Measurements from ENCODE around the gene PAGE4. TPM values are rescaled to one million over a fixed set of nuclear protein-coding genes. Genes with fewer than 3 reads are reported as not detected.

The PAGE4 gene
- total RNA-seq, 2 experiments from 2014 or later: not detected

- intact Hi-C loops (cut with micrococcal nuclease): no loop called here
- TF ChIP-seq, protein P1, sequence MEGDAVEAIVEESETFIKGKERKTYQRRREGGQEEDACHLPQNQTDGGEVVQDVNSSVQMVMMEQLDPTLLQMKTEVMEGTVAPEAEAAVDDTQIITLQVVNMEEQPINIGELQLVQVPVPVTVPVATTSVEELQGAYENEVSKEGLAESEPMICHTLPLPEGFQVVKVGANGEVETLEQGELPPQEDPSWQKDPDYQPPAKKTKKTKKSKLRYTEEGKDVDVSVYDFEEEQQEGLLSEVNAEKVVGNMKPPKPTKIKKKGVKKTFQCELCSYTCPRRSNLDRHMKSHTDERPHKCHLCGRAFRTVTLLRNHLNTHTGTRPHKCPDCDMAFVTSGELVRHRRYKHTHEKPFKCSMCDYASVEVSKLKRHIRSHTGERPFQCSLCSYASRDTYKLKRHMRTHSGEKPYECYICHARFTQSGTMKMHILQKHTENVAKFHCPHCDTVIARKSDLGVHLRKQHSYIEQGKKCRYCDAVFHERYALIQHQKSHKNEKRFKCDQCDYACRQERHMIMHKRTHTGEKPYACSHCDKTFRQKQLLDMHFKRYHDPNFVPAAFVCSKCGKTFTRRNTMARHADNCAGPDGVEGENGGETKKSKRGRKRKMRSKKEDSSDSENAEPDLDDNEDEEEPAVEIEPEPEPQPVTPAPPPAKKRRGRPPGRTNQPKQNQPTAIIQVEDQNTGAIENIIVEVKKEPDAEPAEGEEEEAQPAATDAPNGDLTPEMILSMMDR (IDR thresholded peaks at IDR 0.05): no peak
- ATAC-seq (no peak), DNase-seq (no peak)
- CTCF ChIA-PET: no interaction called here
- Mint-ChIP-seq H3K27ac (no peak overlapping the region), H3K9me3 (no peaks in the 10 kb centered on the region), H3K4me1 (ENCODE audit: low read depth) (no peaks in the 10 kb centered on the region), H3K27me3 (peaks cover 2% of the 10 kb centered on the region), H3K4me3 (no peak overlapping the region), H3K36me3 (ENCODE audit: low read depth) (no peaks in the 10 kb centered on the region)
- POLR2A ChIA-PET: no interaction called here
Measured at GRCh38 chrX:49860867-49861535, 31.9 kb downstream of the PAGE4 start.

DNA sequence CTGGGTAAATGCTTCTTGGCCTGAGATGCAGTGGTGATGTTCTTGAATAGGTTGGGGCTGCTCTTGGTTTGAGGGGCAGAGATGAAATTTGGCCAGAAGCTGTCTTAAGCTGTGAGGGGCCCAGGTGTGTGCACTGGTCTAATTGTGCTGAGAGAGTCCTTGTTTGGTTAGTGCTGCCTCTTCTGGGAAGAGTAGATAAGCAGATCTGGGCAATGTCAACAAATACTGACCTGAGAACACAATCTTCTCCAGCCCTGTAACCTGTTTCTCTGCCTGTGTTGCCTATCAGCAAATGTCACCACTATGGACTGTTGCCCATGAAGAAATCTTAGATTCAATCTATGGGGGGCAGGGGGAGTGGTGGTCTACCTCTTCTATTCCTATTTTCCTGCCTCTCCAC is 33.0 kb downstream of the PAGE4 start:
- no peaks in the 10 kb centered on the region for H3K4me1 Mint-ChIP-seq (ENCODE audit: low read depth)
- ChIA-PET CTCF (no interaction called here), POLR2A (no interaction called here)
- no peaks in the 10 kb centered on the region for H3K36me3 Mint-ChIP-seq (ENCODE audit: low read depth)
- ATAC-seq (no peak), DNase-seq (no peak)
- H3K27me3 Mint-ChIP-seq: peaks cover 2% of the 10 kb centered on the region
- intact Hi-C loops (cut with micrococcal nuclease): no loop called here
- H3K4me3 Mint-ChIP-seq: no peak overlapping the region
- no peaks in the 10 kb centered on the region for H3K9me3 Mint-ChIP-seq
- no peak overlapping the region for H3K27ac Mint-ChIP-seq
- TF ChIP-seq, protein P1 (IDR thresholded peaks at IDR 0.05): no peak

DNA sequence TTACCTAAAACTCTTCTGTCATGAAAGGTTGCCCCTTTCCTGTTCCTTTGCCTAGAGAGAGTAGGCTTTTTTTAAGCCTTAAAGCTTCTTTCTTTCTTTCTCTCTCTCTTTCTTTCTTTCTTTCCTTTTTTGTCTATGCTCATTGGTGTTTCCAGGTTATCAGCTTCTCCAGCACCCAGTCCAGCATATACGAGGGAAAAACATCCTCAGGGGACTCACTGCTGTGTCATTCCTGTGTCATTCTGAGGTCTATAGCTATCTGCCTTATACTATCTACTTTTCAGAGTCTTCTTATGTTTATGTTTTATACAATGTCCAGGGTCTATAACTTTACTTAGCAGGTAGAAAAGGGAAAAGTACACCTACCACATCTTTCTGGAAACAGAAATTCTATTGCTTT is 39.6 kb downstream of the PAGE4 start:
- H3K9me3 Mint-ChIP-seq: no peaks in the 10 kb centered on the region
- H3K27me3 Mint-ChIP-seq: peaks cover 2% of the 10 kb centered on the region
- H3K27ac Mint-ChIP-seq: no peak overlapping the region
- H3K4me3 Mint-ChIP-seq: no peak overlapping the region
- POLR2A ChIA-PET: no interaction called here
- no peaks in the 10 kb centered on the region for H3K4me1 Mint-ChIP-seq (ENCODE audit: low read depth)
- no peaks in the 10 kb centered on the region for H3K36me3 Mint-ChIP-seq (ENCODE audit: low read depth)
- ATAC-seq (no peak), DNase-seq (no peak)
- intact Hi-C loops (cut with micrococcal nuclease): no loop called here
- CTCF ChIA-PET: no interaction called here
- TF ChIP-seq, protein P1 (IDR thresholded peaks at IDR 0.05): no peak

DNA sequence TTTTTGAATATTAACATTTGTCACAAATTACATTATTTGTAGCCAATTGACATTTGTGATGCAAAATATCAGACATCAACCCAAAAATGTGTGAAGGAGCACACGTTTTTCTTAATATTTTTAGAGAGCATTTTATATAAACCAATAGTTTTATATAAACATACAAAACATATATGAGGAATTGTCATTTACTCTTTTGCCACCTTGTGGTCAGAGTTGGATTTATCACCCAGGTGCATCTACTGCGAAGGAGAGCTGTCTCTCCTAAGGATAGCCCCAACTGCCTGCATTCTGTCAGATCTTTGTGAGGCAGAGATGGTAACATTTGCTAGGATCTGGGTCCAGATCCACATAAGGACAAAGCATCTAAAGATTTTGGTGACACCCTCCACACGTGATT is 47.6 kb downstream of the PAGE4 start:
- H3K4me3 Mint-ChIP-seq: no peak overlapping the region
- H3K27ac Mint-ChIP-seq: no peak overlapping the region
- CTCF ChIA-PET: interaction anchor here (0.6 to 2.1 kb wide), 4 partner anchors 12 to 46 kb away, joined by 3 to 7 read pairs (median 4); partner anchors contain the start of gene CLCN5
- POLR2A ChIA-PET: no interaction called here
- DNase-seq (peak; percentile 35), ATAC-seq (no peak)
- H3K27me3 Mint-ChIP-seq: no peaks in the 10 kb centered on the region
- peaks cover 21% of the 10 kb centered on the region for H3K4me1 Mint-ChIP-seq (ENCODE audit: low read depth)
- TF ChIP-seq, protein P1 (IDR thresholded peaks at IDR 0.05): peak; percentile 46
- intact Hi-C loops (cut with micrococcal nuclease): loop anchor here (10.0 kb wide), 1 partner anchor 112 kb away; no protein-coding TSS in a partner anchor
- H3K9me3 Mint-ChIP-seq: no peaks in the 10 kb centered on the region
- H3K36me3 Mint-ChIP-seq (ENCODE audit: low read depth): no peaks in the 10 kb centered on the region

GRCh38 chrX:49877397-49878101 is 48.4 kb downstream of the PAGE4 start:
- Mint-ChIP-seq H3K27ac (peak overlapping the region; percentile 5), H3K27me3 (no peaks in the 10 kb centered on the region), H3K4me3 (no peak overlapping the region), H3K4me1 (ENCODE audit: low read depth) (peaks cover 22% of the 10 kb centered on the region), H3K36me3 (ENCODE audit: low read depth) (no peaks in the 10 kb centered on the region), H3K9me3 (no peaks in the 10 kb centered on the region)
- ATAC-seq (no peak), DNase-seq (no peak)
- ChIA-PET POLR2A (no interaction called here), CTCF (interaction anchor here (1.0 to 2.4 kb wide), 5 partner anchors 35 to 116 kb away, joined by 3 to 12 read pairs (median 4); partner anchors contain the start of gene CLCN5)
- intact Hi-C loops (cut with micrococcal nuclease): loop anchor here (10.0 kb wide), 1 partner anchor 113 kb away; no protein-coding TSS in a partner anchor
- TF ChIP-seq, protein P1 (IDR thresholded peaks at IDR 0.05): no peak
